ENCODE data around the gene KCNQ1.

Gene KCNQ1

DNA sequence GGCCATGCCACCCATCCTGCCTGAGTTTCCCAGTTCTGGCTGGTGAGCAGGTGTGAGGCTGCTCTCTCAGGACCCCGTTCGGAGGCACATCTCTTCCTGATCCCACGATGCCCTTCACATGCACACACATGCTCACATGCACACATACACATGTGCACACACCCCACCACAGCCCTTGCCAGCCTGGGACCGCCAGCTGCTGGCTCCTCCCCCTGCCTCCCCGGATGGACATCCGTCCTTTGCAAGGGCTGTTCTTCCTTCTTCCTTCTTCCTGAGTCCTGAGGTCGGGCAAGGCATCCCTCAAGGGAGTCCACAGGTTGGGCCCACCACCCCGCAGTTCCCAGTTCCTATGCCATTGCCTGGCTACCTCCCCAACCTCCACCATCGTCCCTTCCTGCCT is 451.2 kb downstream of the KCNQ1 start:
- TF ChIP-seq EZH2 (IDR thresholded peaks at IDR 0.05; ENCODE audit: borderline replicate concordance, low read length) (no peak), CTCF (IDR thresholded peaks at IDR 0.05; ENCODE audit: low read length) (no peak)
- Histone ChIP-seq H3K27ac (ENCODE audit: low read depth, low read length, poor library complexity, severe bottlenecking) (no peak overlapping the region), H3K4me1 (ENCODE audit: insufficient read depth, low read length, severe bottlenecking) (no peaks in the 10 kb centered on the region), H3K27me3 (ENCODE audit: insufficient read depth, low read length) (peaks cover 6% of the 10 kb centered on the region; the same call in 1 of the 2 replicates), H3F3A (ENCODE audit: insufficient read depth, low read length) (no peaks in the 10 kb centered on the region), H3K4me2 (ENCODE audit: low read length) (no peak overlapping the region), H3K9ac (ENCODE audit: low read length) (no peak overlapping the region), H3K36me3 (ENCODE audit: insufficient read depth, low read length) (no peaks in the 10 kb centered on the region), H4K20me1 (ENCODE audit: insufficient read depth, low read length) (no peaks in the 10 kb centered on the region), H3K9me3 (ENCODE audit: low read length) (no peaks in the 10 kb centered on the region), H3K79me2 (ENCODE audit: insufficient read depth, low read length) (no peaks in the 10 kb centered on the region), H3K9me2 (ENCODE audit: low read depth, low read length) (no peaks in the 10 kb centered on the region), H2AFZ (ENCODE audit: low read length) (no peak overlapping the region), H3K4me3 (ENCODE audit: low read depth, low read length, poor library complexity, severe bottlenecking) (no peak overlapping the region)

- H2AFZ ChIP-seq (ENCODE audit: low read length): no peak overlapping the region
- no peak overlapping the region for H3K4me2 ChIP-seq (ENCODE audit: low read length)
- H3K27ac ChIP-seq (ENCODE audit: low read depth, low read length, poor library complexity, severe bottlenecking): no peak overlapping the region
- H3K4me1 ChIP-seq (ENCODE audit: insufficient read depth, low read length, severe bottlenecking): peaks cover 4% of the 10 kb centered on the region
- no peak overlapping the region for H3K9ac ChIP-seq (ENCODE audit: low read length)
- H4K20me1 ChIP-seq (ENCODE audit: insufficient read depth, low read length): no peaks in the 10 kb centered on the region
- H3K27me3 ChIP-seq (ENCODE audit: insufficient read depth, low read length): peaks cover 6% of the 10 kb centered on the region; the same call in 1 of the 2 replicates
- H3K79me2 ChIP-seq (ENCODE audit: insufficient read depth, low read length): no peaks in the 10 kb centered on the region
- no peak overlapping the region for H3K4me3 ChIP-seq (ENCODE audit: low read depth, low read length, poor library complexity, severe bottlenecking)
- no peaks in the 10 kb centered on the region for H3F3A ChIP-seq (ENCODE audit: insufficient read depth, low read length)
- no peaks in the 10 kb centered on the region for H3K9me3 ChIP-seq (ENCODE audit: low read length)
- no peaks in the 10 kb centered on the region for H3K9me2 ChIP-seq (ENCODE audit: low read depth, low read length)
- TF ChIP-seq EZH2 (IDR thresholded peaks at IDR 0.05; ENCODE audit: borderline replicate concordance, low read length) (no peak), CTCF (IDR thresholded peaks at IDR 0.05; ENCODE audit: low read length) (no peak)
- no peaks in the 10 kb centered on the region for H3K36me3 ChIP-seq (ENCODE audit: insufficient read depth, low read length)
Measured at GRCh38 chr11:2897048-2897447, 452.2 kb downstream of the KCNQ1 start.

DNA sequence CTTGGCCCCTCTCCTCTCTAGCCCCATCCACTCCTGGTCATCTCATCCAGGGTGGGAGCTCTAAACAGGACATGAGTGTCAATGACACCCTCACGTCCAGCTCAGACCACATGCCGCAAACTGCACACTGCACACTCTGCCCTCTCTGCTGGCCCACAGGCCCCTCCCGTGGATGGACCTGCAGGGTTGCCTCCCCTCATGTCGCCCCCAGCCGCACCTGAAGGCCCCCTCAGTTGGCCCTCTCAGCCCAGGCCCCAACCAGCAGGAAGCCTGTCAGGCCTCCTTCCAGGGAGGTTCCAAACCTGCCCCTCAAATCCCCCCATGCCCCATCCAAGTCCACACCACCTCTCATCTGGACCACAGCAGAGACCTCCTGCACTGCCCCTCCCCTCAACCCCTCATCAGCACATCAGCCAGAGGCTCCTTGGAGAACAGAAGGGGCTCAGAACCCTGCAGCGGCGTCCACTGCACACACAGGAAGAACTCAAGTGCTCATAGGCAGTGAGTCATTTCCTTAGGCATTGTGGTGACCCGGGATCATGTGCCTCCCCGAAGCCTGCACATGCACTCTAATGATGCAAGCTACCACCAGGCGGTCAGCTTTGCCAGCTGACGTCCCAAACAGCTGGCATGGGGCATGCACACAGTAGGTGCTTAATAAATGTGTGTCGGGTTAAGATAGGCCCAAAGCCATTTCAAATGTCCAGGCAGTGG is 453.7 kb downstream of the KCNQ1 start:
- Histone ChIP-seq H3K36me3 (ENCODE audit: insufficient read depth, low read length) (no peaks in the 10 kb centered on the region), H3K9me2 (ENCODE audit: low read depth, low read length) (no peaks in the 10 kb centered on the region), H3K9ac (ENCODE audit: low read length) (no peak overlapping the region), H3K9me3 (ENCODE audit: low read length) (no peaks in the 10 kb centered on the region), H3K79me2 (ENCODE audit: insufficient read depth, low read length) (no peaks in the 10 kb centered on the region), H4K20me1 (ENCODE audit: insufficient read depth, low read length) (no peaks in the 10 kb centered on the region), H3F3A (ENCODE audit: insufficient read depth, low read length) (no peaks in the 10 kb centered on the region), H3K4me3 (ENCODE audit: low read depth, low read length, poor library complexity, severe bottlenecking) (no peak overlapping the region), H3K4me2 (ENCODE audit: low read length) (no peak overlapping the region), H3K27me3 (ENCODE audit: insufficient read depth, low read length) (peaks cover 6% of the 10 kb centered on the region; the same call in 1 of the 2 replicates), H2AFZ (ENCODE audit: low read length) (no peak overlapping the region), H3K27ac (ENCODE audit: low read depth, low read length, poor library complexity, severe bottlenecking) (no peak overlapping the region), H3K4me1 (ENCODE audit: insufficient read depth, low read length, severe bottlenecking) (peaks cover 16% of the 10 kb centered on the region)
- TF ChIP-seq EZH2 (IDR thresholded peaks at IDR 0.05; ENCODE audit: borderline replicate concordance, low read length) (no peak), CTCF (IDR thresholded peaks at IDR 0.05; ENCODE audit: low read length) (no peak)
